Skeletal muscle tissue (tissue), 4 donors: Measurements from ENCODE around the gene USB1. TPM values are rescaled to one million over a fixed set of nuclear protein-coding genes. Genes with fewer than 3 reads are reported as not detected.

ENCODE experiments used
- H3K27ac ChIP-seq: one replicate; pipeline ENCODE4 v1.7.0; 2013; ENCODE audit warnings: mild to moderate bottlenecking, low read depth, low read length, inconsistent platforms
- H3K27me3 ChIP-seq, 3 donors: one replicate each; pipeline ENCODE4 v1.7.0; 2013; ENCODE audit warnings: low read length in 3 of 3; ENCODE audit not compliant: control insufficient read depth in 3 of 3, insufficient read depth in 3 of 3
- H3K36me3 ChIP-seq, 3 donors: one replicate each; pipeline ENCODE4 v1.7.0; 2013; ENCODE audit warnings: low read length in 3 of 3; ENCODE audit not compliant: control insufficient read depth in 3 of 3, insufficient read depth in 3 of 3
- H3K4me1 ChIP-seq, 3 donors: one replicate each; pipeline ENCODE4 v1.7.0; 2013; ENCODE audit warnings: low read length in 3 of 3, mild to moderate bottlenecking in 3 of 3; ENCODE audit not compliant: control insufficient read depth in 3 of 3, insufficient read depth in 3 of 3
- H3K4me3 ChIP-seq, 3 donors: one replicate each; pipeline ENCODE4 v1.7.0; 2013; ENCODE audit warnings: low read length in 3 of 3
- H3K9ac ChIP-seq, 3 donors: one replicate each; pipeline ENCODE4 v1.7.0; 2013; ENCODE audit warnings: low read length in 3 of 3, mild to moderate bottlenecking in 3 of 3, moderate library complexity in 2 of 3, low read depth in 1 of 3
- H3K9me3 ChIP-seq, 3 donors: one replicate each; pipeline ENCODE4 v1.7.0; 2013; ENCODE audit warnings: low read length in 3 of 3; ENCODE audit not compliant: control insufficient read depth in 3 of 3
- total RNA-seq: library from RNA; depleted of rRNA; stranded (reverse); fragments of >200 nt; gene quantifications from one replicate; pipeline ENCODE4 v1.2.3, GENCODE V29; 2014
- donor health status: Osteomylitis.

The USB1 gene, protein sequence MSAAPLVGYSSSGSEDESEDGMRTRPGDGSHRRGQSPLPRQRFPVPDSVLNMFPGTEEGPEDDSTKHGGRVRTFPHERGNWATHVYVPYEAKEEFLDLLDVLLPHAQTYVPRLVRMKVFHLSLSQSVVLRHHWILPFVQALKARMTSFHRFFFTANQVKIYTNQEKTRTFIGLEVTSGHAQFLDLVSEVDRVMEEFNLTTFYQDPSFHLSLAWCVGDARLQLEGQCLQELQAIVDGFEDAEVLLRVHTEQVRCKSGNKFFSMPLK
- total RNA-seq = 2.1 TPM

DNA sequence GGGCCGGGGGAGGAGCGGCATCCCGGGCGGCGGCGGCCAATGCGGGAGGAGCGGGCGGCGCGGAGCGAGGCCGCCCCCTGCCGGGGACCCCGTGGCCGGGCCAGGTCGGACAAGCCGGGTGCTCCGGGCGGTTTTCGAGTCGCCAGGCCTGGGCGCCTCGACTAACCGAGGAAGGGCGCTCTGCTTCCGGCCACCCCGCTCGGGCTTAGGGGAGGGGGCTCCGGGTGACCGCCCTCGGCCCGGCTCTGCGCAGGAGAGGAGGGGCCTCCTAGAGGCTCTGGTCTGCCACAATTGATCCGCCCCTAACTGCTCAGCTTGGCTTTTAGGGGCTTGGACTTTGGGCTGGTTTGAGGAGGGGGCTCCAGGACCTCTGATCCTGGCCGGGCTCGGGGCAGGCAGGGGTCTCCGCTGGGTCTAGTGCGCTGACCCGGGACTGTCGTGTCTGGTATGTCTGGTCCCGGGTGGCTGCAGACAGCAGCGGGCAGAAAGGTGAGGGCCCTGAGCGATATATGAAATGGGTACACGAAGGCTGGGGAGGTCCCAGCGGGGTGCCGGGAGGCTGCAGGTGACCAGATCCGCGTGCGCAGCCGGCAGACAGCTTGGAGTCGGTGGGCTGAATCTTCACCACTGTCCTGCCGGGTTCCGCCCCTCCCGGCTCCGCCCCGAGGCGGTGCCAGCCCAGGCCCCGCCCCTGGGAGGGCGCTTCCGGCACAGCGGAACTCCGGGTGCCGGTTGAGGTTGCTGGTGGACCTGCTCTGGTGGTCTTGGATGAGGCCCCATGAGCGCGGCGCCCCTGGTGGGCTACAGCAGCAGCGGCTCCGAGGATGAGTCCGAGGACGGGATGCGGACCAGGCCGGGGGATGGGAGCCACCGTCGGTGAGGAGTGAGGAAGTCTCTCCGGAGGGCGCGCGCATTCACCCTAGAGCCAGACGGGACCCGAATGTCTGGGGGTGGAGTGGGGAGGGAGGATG, at the start of gene USB1:
TSS of gene USB1 (plus strand) at position 702 of the 971 bp plus-strand sequence. CDS start at position 779, 77 bp downstream.
- peak within 1 kb of the TSS; percentile 79 to 91 (median 87) for H3K9ac ChIP-seq
- H3K27ac ChIP-seq = peak within 1 kb of the TSS; percentile 87
- H3K36me3 ChIP-seq = peaks cover 21 to 26% (median 22%) of the 10 kb centered on the region in 3 donors
- no peaks in the 10 kb centered on the region for H3K27me3 ChIP-seq
- H3K4me3 ChIP-seq = peak within 1 kb of the TSS; percentile 80 to 89 (median 80)
- no peaks in the 10 kb centered on the region for H3K9me3 ChIP-seq
- H3K4me1 ChIP-seq = peaks cover 17 to 36% (median 27%) of the 10 kb centered on the region in 3 donors

DNA sequence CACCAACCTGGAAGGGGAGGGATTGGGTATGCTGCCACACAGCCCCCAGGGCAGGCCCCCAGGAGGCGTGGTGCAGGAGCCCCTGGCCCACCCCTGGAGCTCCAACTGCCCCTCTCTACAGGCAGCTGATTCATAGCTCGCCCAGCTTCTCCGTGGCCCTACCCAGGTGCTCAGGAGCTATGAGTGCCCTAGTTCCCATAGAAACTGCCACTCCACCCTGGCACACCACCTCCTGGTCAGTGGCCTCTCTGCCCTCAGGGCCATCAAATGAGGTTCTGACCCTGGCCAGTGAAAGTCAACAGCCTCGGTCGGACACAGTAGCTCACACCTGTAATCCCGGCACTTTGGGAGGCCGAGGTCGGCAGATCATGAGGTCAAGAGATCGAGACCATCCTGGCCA, 48.3 kb upstream of the USB1 start:
- Histone ChIP-seq H3K36me3 (no peaks in the 10 kb centered on the region), H3K27ac (no peak overlapping the region), H3K27me3 (peaks cover 4 to 16% (median 7%) of the 10 kb centered on the region in 3 donors), H3K4me3 (no peak overlapping the region), H3K4me1 (no peaks in the 10 kb centered on the region), H3K9ac (no peak overlapping the region), H3K9me3 (no peaks in the 10 kb centered on the region)

DNA sequence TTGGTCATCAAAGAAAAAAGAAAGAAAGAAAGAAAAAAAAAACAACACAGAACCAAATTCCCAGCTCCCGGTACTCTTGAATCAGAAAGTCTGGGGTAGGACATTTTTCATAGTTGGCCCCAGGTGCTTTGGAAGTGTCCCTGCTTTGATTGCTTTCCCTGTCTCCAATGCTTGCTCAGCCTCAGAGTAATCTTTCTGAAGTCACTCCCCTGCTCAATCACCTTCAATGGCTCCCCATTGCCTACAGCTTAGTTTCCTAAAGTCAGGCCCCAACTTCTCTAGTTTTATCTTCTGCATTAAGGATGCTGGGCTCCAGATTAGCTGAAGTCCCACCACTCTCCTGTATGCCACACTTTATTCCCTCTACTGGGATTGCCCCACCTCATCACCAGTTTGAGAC, 47.4 kb upstream of the USB1 start:
- Histone ChIP-seq H3K9me3 (no peaks in the 10 kb centered on the region), H3K4me3 (no peak overlapping the region), H3K27me3 (peaks cover 4 to 14% (median 7%) of the 10 kb centered on the region in 3 donors), H3K4me1 (no peaks in the 10 kb centered on the region), H3K27ac (no peak overlapping the region), H3K9ac (no peak overlapping the region), H3K36me3 (no peaks in the 10 kb centered on the region)

- no peak overlapping the region for H3K27ac ChIP-seq
- H3K27me3 ChIP-seq = peaks cover 0 to 7% (median 2%) of the 10 kb centered on the region in 3 donors
- H3K9me3 ChIP-seq = no peaks in the 10 kb centered on the region
- H3K4me3 ChIP-seq = no peak overlapping the region
- H3K9ac ChIP-seq = no peak overlapping the region
- H3K36me3 ChIP-seq = no peaks in the 10 kb centered on the region
- no peaks in the 10 kb centered on the region for H3K4me1 ChIP-seq
These were observed 45.5 kb upstream of the USB1 start for GRCh38 chr16:57955572-57956188.

DNA sequence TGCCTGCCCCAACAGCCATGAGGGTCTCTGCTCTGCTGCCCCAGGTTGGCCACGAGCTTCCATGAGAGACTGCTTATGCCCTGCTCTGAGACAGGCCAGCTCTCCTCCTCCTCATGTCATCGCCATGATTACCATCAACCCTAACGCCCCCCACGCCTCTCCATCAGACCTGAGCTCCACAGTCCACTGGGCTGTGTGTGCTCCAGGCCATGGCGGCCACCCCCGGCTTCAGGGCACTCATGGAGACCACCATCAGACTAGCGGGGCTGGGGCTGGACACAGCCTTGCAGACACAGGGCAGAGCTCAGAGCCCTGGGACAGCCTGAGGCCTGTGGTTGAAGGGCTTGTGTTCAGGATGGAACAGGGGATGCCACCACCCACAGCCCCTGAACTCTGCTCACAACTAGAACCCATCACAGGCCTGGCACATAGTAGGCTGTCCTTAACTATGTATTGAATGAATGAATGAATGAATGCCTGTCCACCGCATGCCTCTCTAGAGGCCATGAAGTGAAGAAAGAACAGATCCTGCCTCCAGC, 44.9 kb upstream of the USB1 start:
- Histone ChIP-seq H3K27me3 (peaks cover 0 to 7% (median 0%) of the 10 kb centered on the region in 3 donors), H3K27ac (no peak overlapping the region), H3K4me3 (no peak overlapping the region), H3K36me3 (no peaks in the 10 kb centered on the region), H3K9me3 (no peaks in the 10 kb centered on the region), H3K9ac (no peak overlapping the region), H3K4me1 (no peaks in the 10 kb centered on the region)

GRCh38 chr16:57956924-57957672, 44.1 kb upstream of the USB1 start:
- Histone ChIP-seq H3K27me3 (peaks cover 0 to 7% (median 0%) of the 10 kb centered on the region in 3 donors), H3K9ac (no peak overlapping the region), H3K4me3 (no peak overlapping the region), H3K4me1 (no peaks in the 10 kb centered on the region), H3K27ac (no peak overlapping the region), H3K36me3 (no peaks in the 10 kb centered on the region), H3K9me3 (no peaks in the 10 kb centered on the region)

DNA sequence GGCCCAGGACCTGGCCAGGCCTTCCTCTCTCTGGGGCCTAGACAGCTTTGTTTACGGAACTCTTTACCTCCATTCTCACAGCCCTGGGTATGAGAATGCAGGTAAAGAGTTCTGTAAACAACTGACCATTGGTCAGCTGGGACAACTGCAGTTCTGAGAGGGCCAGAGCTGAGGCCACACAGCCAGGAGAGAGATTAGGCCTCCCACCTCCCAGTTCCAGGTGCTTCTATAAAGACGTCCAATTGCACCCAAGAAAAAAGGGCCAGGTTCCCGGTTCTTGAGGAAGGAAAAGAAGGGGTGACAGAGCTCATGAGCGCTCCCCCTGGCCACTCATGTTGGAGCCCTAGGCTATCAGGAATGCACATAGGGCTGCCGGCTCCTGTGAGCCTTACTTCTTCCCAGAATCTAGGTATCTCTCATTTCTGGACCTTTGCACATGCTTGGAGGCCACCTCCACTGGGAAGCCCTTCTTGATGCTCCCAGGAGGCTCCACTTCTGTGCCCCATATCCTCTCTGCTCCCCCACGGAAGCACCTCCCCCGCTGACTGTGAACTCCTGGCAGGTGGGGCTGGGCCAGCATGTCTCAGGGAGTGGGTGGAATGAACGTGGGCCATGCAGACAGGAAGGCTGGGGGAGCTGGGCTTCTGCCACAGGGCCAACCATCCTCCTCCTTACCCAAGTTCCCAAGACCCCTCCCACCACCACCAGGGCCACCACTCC, 43.4 kb upstream of the USB1 start:
- Histone ChIP-seq H3K9ac (no peak overlapping the region), H3K9me3 (no peaks in the 10 kb centered on the region), H3K4me3 (no peak overlapping the region), H3K4me1 (no peaks in the 10 kb centered on the region), H3K27me3 (peaks cover 0 to 7% (median 0%) of the 10 kb centered on the region in 3 donors), H3K27ac (no peak overlapping the region), H3K36me3 (no peaks in the 10 kb centered on the region)

GRCh38 chr16:57958544-57958943, 42.7 kb upstream of the USB1 start:
- Histone ChIP-seq H3K27ac (no peak overlapping the region), H3K36me3 (no peaks in the 10 kb centered on the region), H3K27me3 (peaks cover 0 to 7% (median 0%) of the 10 kb centered on the region in 3 donors), H3K9me3 (no peaks in the 10 kb centered on the region), H3K9ac (no peak overlapping the region), H3K4me1 (no peaks in the 10 kb centered on the region), H3K4me3 (no peak overlapping the region)

DNA sequence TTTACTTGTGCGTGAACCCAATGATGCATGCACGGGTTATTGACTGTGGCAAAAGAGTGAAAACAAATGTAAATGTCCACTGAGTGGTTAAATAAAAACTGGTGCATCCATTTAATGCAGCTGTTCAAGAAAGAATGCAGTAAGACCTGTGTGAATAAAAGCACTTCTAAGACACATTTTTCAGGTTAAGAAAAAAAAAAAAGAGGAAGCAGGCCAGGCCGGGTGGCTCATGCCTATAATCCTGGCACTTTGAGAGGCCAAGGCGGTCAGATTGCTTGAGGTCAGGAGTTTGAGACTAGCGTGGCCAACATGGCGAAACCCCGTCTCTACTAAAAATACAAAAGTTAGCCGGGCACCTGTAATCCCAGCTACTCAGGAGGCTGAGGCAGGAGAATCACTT, 42.1 kb upstream of the USB1 start:
- H3K36me3 ChIP-seq = no peaks in the 10 kb centered on the region
- H3K9ac ChIP-seq = no peak overlapping the region
- peaks cover 0 to 7% (median 0%) of the 10 kb centered on the region in 3 donors for H3K27me3 ChIP-seq
- H3K27ac ChIP-seq = no peak overlapping the region
- no peaks in the 10 kb centered on the region for H3K4me1 ChIP-seq
- no peak overlapping the region for H3K4me3 ChIP-seq
- H3K9me3 ChIP-seq = no peaks in the 10 kb centered on the region
